Suprapubic skin (tissue), 4 donors: Measurements from ENCODE around the gene ART3.

Source experiments
- CTCF ChIP-seq, 2 donors: fragments of 200-600 bp in 1 of 2; fragments of 450-650 bp in 1 of 2; sonication (generic) in 1 of 2; IDR thresholded peaks; one replicate each; pipeline ENCODE4 v1.5.1; 2016 to 2019; ENCODE audit warnings: antibody characterized with exemption in 2 of 2, mild to moderate bottlenecking in 1 of 2, moderate library complexity in 1 of 2
- EP300 ChIP-seq: sonication (generic); formaldehyde crosslinking; IDR thresholded peaks from one replicate; pipeline ENCODE4 v1.6.1; 2017; ENCODE audit warnings: antibody characterized with exemption
- POLR2AphosphoS5 ChIP-seq, 3 donors: sonication (generic); formaldehyde crosslinking; IDR thresholded peaks; one replicate each; pipeline ENCODE4 v1.6.1; 2017; ENCODE audit warnings: antibody characterized with exemption in 3 of 3

DNA sequence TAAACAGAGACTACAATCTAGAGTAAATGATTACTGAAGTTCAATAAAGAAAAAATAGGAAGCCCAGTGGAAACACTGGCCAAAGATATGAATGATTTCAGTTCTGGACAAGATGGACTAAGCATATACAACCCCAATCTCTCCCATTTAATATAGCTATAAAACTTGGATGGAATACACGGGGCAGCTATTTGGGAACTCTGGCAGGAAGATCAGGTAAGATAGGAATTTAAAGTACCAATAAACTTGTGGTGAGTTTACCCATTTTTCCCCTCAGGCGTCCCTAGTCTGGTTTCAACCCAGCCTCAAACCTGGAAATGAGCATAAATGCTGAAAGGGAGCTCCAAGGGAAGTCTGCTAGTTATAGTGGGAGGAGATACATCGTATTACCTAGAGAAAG, 53.2 kb downstream of the ART3 start:
- TF ChIP-seq EP300 = no peak
- TF ChIP-seq CTCF (IDR thresholded peaks at IDR 0.05) = no peak
- no peak for TF ChIP-seq POLR2AphosphoS5 (IDR thresholded peaks at IDR 0.05)
